Stimulated activated CD4-positive, alpha-beta T cell treated with anti-CD3 and anti-CD28 coated beads, Interleukin-4, amount 100 ng/mL, for 24 hours (primary cell): ENCODE measurements around the gene SMAD7.
"Not testable (repeated sequence)": the region's sequence is repeated elsewhere in the genome, so short reads cannot be mapped to it uniquely, and the experiment has no call there.

Source experiments
- DNase-seq: peaks from one replicate; pipeline ENCODE4 v3.0.0-alpha.2; 2020

SMAD7 gene

GRCh38 chr18:48874701-48875162 lies 76.0 kb downstream of the SMAD7 start:
- no peak for DNase-seq

GRCh38 chr18:48874233-48874632 lies 76.5 kb downstream of the SMAD7 start:
- DNase-seq = no peak

GRCh38 chr18:48872234-48873145 lies 78.3 kb downstream of the SMAD7 start:
- DNase-seq = no peak

- DNase-seq = no peak
Measured at GRCh38 chr18:48871391-48872166, 79.2 kb downstream of the SMAD7 start.

- not testable (repeated sequence) for DNase-seq
Measured at GRCh38 chr18:48870926-48871325, 79.8 kb downstream of the SMAD7 start.
